ENCODE measurements around the gene AKAP13. TPM values are rescaled to one million over a fixed set of nuclear protein-coding genes. Genes with fewer than 3 reads are reported as not detected.

AKAP13 gene
- polyA plus RNA-seq, 2 of the 4 experiments (the other 2 are of a cell fraction), result 20.4 to 28.8 TPM

DNA sequence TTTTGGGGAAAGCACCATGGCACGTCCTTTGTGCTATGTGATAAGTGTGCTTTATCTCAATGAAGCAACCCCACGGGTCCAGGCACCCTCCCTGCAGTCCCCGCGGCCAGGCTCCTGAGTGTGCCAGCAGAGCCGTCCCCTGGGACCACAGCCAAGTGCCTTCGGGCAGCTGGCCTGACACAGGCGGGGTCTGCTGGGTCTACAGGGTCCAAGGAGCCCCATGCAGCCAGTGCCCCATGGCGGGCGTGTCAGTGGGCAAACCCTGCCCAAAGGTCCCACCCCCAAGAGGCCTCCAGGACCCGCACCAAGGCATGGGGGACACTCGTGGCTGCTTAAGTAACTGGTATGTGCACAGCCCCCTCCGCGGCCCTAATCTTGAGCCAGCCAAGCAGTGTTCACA is 379.0 kb downstream of the AKAP13 start:
- ATAC-seq, result no peak
- ChIA-PET CTCF (interaction anchor here (1.7 to 2.9 kb wide), 2 partner anchors 73 to 81 kb away, joined by 9 to 12 read pairs; no protein-coding TSS in a partner anchor), POLR2A (no interaction called here)
- TF ChIP-seq EHF (CRISPR knock-in tag; IDR thresholded peaks at IDR 0.05), result no peak
- TF ChIP-seq, protein P1, sequence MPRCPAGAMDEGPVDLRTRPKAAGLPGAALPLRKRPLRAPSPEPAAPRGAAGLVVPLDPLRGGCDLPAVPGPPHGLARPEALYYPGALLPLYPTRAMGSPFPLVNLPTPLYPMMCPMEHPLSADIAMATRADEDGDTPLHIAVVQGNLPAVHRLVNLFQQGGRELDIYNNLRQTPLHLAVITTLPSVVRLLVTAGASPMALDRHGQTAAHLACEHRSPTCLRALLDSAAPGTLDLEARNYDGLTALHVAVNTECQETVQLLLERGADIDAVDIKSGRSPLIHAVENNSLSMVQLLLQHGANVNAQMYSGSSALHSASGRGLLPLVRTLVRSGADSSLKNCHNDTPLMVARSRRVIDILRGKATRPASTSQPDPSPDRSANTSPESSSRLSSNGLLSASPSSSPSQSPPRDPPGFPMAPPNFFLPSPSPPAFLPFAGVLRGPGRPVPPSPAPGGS (IDR thresholded peaks at IDR 0.05), result no peak
- TF ChIP-seq POLR2A (IDR thresholded peaks at IDR 0.05; ENCODE audit: low read length), result no peak
- no peak for TF ChIP-seq FOXS1 (CRISPR knock-in tag; IDR thresholded peaks at IDR 0.05)
- Histone ChIP-seq H3K27ac (no peak overlapping the region), H3K9me3 (no peaks in the 10 kb centered on the region), H3K4me1 (no peaks in the 10 kb centered on the region), H3K4me2 (no peak overlapping the region), H3K4me3 (no peak overlapping the region)
- FAIRE-seq, result no peak
- no peak for DNase-seq (ENCODE audit: low read depth in 1 of 2, low spot score in 1 of 2)
- WGBS (ENCODE audit: missing lambda C conversion rate), result 81% methylated on average over 9 of the region's 13 CpGs

DNA sequence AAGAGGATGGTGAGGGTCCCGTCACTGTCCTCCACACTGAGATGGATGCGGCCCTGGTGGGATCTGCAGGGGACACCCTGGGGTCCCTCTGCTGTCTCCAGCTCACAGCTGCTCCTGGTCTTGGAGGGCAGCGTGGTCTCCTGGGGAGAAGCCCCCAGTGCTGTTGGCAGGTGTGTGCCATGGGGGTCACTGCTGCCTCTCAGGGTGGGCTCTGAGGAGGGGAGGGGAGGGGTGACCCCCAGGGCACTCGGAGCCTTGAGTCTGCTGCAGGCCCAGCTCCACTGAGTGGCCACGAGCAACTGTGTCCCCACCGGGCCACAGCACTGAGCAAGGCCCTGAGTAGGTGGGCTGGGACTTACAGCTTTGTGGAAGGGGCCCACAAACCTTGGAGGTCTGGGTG is 379.6 kb downstream of the AKAP13 start:
- DNase-seq (ENCODE audit: low read depth in 1 of 2, low spot score in 1 of 2), result no peak
- POLR2A ChIA-PET, result no interaction called here
- CTCF ChIA-PET, result interaction anchor here (1.0 to 2.9 kb wide), 6 partner anchors 10 to 80 kb away, joined by 3 to 12 read pairs (median 6); no protein-coding TSS in a partner anchor
- Histone ChIP-seq H3K4me1 (no peaks in the 10 kb centered on the region), H3K4me2 (no peak overlapping the region), H3K27ac (no peak overlapping the region), H3K9me3 (no peaks in the 10 kb centered on the region), H3K4me3 (no peak overlapping the region)
- TF ChIP-seq TP53 (CRISPR knock-in tag; IDR thresholded peaks at IDR 0.05) (no peak), HEYL (CRISPR knock-in tag; IDR thresholded peaks at IDR 0.05) (no peak), NPAS2 (CRISPR knock-in tag; IDR thresholded peaks at IDR 0.05; ENCODE audit: borderline replicate concordance) (no peak), HDAC2 (IDR thresholded peaks at IDR 0.05) (no peak), ELK1 (IDR thresholded peaks at IDR 0.05; ENCODE audit: low read depth, low read length) (no peak), ZNF302 (CRISPR knock-in tag; IDR thresholded peaks at IDR 0.05) (no peak), MAFK (IDR thresholded peaks at IDR 0.05; ENCODE audit: partially characterized antibody) (no peak), KDM5A (IDR thresholded peaks at IDR 0.05) (no peak), ZC3H11A (IDR thresholded peaks at IDR 0.05) (no peak), BHLHE40 (IDR thresholded peaks at IDR 0.05; ENCODE audit: low read depth, low read length) (no peak), JUN (IDR thresholded peaks at IDR 0.05) (no peak), NR3C1 (IDR thresholded peaks at IDR 0.05) (no peak), CEBPB (IDR thresholded peaks at IDR 0.05) (no peak)
- TF ChIP-seq, protein P2, sequence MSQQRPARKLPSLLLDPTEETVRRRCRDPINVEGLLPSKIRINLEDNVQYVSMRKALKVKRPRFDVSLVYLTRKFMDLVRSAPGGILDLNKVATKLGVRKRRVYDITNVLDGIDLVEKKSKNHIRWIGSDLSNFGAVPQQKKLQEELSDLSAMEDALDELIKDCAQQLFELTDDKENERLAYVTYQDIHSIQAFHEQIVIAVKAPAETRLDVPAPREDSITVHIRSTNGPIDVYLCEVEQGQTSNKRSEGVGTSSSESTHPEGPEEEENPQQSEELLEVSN (IDR thresholded peaks at IDR 0.05; ENCODE audit: borderline replicate concordance, low read depth), result no peak
- FAIRE-seq, result no peak
- WGBS (ENCODE audit: missing lambda C conversion rate), result 86% methylated on average over 6 of the region's 6 CpGs
- peak in 1 of 2 experiments; percentile 5; a peak in 1 of 6 replicates for ATAC-seq

GRCh38 chr15:85760531-85761371 is 380.3 kb downstream of the AKAP13 start:
- FAIRE-seq (no peak), DNase-seq (ENCODE audit: low read depth in 1 of 2, low spot score in 1 of 2) (peak in 1 of 2 experiments; percentile 41), ATAC-seq (peak in 1 of 2 experiments; percentile 60; a peak in 3 of 6 replicates)
- Histone ChIP-seq H3K9me3 (no peaks in the 10 kb centered on the region), H3K27ac (no peak overlapping the region), H3K4me3 (no peak overlapping the region), H3K4me1 (no peaks in the 10 kb centered on the region), H3K4me2 (no peak overlapping the region)
- ChIA-PET CTCF (interaction anchor here (0.9 to 2.9 kb wide), 9 partner anchors 9 to 80 kb away, joined by 3 to 12 read pairs (median 6); no protein-coding TSS in a partner anchor), POLR2A (no interaction called here)
- WGBS (ENCODE audit: missing lambda C conversion rate), result 84% methylated on average over 28 of the region's 28 CpGs
- no peak for TF ChIP-seq REST (IDR thresholded peaks at IDR 0.05)
- TF ChIP-seq POLR2A (IDR thresholded peaks at IDR 0.05; ENCODE audit: low read length), result no peak
- TF ChIP-seq EHF (CRISPR knock-in tag; IDR thresholded peaks at IDR 0.05), result no peak
- peak; percentile 51 for TF ChIP-seq CTCF (IDR thresholded peaks at IDR 0.05)
- TF ChIP-seq CHD4 (IDR thresholded peaks at IDR 0.05; ENCODE audit: borderline replicate concordance), result no peak
- TF ChIP-seq SMC3 (IDR thresholded peaks at IDR 0.05), result peak; percentile 21; the same call in 1 of the 3 replicates
- no peak for TF ChIP-seq HEYL (CRISPR knock-in tag; IDR thresholded peaks at IDR 0.05)
- peak; percentile 62 to 65 for TF ChIP-seq RAD21 (conservative IDR thresholded peaks at IDR 0.05 in 1 of 2, IDR thresholded peaks at IDR 0.05 in 1 of 2)
- TF ChIP-seq ZSCAN20 (CRISPR knock-in tag; IDR thresholded peaks at IDR 0.05), result no peak
- no peak for TF ChIP-seq NPAS2 (CRISPR knock-in tag; IDR thresholded peaks at IDR 0.05; ENCODE audit: borderline replicate concordance)
- no peak for TF ChIP-seq BHLHE40 (IDR thresholded peaks at IDR 0.05; ENCODE audit: low read depth, low read length)
